H1 (cell line): ENCODE data around the gene SERPINH1. TPM values are rescaled to one million over a fixed set of nuclear protein-coding genes. Genes with fewer than 3 reads are reported as not detected.

Experiments
- CTCF ChIA-PET: fragments of 300-600 bp; sonication (Branson Sonifier 250); formaldehyde crosslinking; loops from one replicate; lab custom pipeline; 2021; ENCODE audit not compliant: partially characterized antibody; lab: Charles Lee
- POLR2A ChIA-PET: fragments of 300-600 bp; sonication (Branson Sonifier 250); formaldehyde crosslinking; loops from one replicate; lab custom pipeline; 2021; ENCODE audit warnings: inconsistent platforms; ENCODE audit not compliant: partially characterized antibody; lab: Charles Lee
- DNase-seq, 2 experiments: peaks; one replicate each; pipeline versions ENCODE4 v3.0.0 to v3.0.0-alpha.2; 2010 to 2022; ENCODE audit warnings: low spot score in 2 of 2, low read depth in 1 of 2, mixed read lengths in 1 of 2
- FAIRE-seq: peaks from 2 replicates; lab custom pipeline; 2011; peaks lifted over from hg19 to GRCh38; lab: Jason Lieb, UNC
- H2AFZ ChIP-seq: 2 replicates; pipeline ENCODE4 v1.8.1; 2012; ENCODE audit warnings: low read length, inconsistent platforms
- H2AK5ac ChIP-seq: 2 replicates; pipeline ENCODE4 v1.6.1; 2013; ENCODE audit warnings: low read depth, low read length
- H2BK120ac ChIP-seq: replicated peaks from 2 replicates; pipeline ENCODE3; 2013; ENCODE audit warnings: low read depth, low read length, inconsistent platforms
- H2BK12ac ChIP-seq: 2 replicates; pipeline ENCODE4 v1.6.1; 2013; ENCODE audit warnings: low read depth, low read length
- H2BK15ac ChIP-seq: 2 replicates; pipeline ENCODE4 v1.6.1; 2013; ENCODE audit warnings: low read length
- H2BK20ac ChIP-seq: 2 replicates; pipeline ENCODE4 v1.6.1; 2013; ENCODE audit warnings: low read length
- H2BK5ac ChIP-seq: 2 replicates; pipeline ENCODE4 v1.6.1; 2013; ENCODE audit warnings: low read depth, low read length
- H3K14ac ChIP-seq: 2 replicates; pipeline ENCODE4 v1.6.1; 2013; ENCODE audit warnings: inconsistent platforms; ENCODE audit not compliant: insufficient read length
- H3K18ac ChIP-seq: 2 replicates; pipeline ENCODE4 v1.6.1; 2013; ENCODE audit warnings: low read length; ENCODE audit errors: extremely low read depth
- H3K23ac ChIP-seq: 2 replicates; pipeline ENCODE4 v1.6.1; 2013; ENCODE audit warnings: inconsistent platforms; ENCODE audit not compliant: insufficient read length
- H3K23me2 ChIP-seq: 2 replicates; pipeline ENCODE4 v1.6.1; 2013; ENCODE audit warnings: low read depth, low read length
- H3K27ac ChIP-seq: 2 replicates; pipeline ENCODE4 v1.6.1; 2011; ENCODE audit warnings: low read depth, low read length, inconsistent platforms
- H3K27me3 ChIP-seq, 4 experiments: replicated peaks in 1 of 4; 1 replicate in 1 of 4; 2 replicates in 3 of 4; pipeline versions ENCODE4 v1.6.1 to v1.8.1; 2011 to 2013; ENCODE audit warnings: low read length in 3 of 4, mild to moderate bottlenecking in 3 of 4, inconsistent platforms in 2 of 4, mixed read lengths in 2 of 4, moderate library complexity in 1 of 4; ENCODE audit not compliant: control insufficient read depth in 3 of 4, insufficient read depth in 3 of 4; ENCODE audit errors: extremely low read depth in 1 of 4
- H3K36me3 ChIP-seq, 4 experiments: 2 replicates each; pipeline versions ENCODE4 v1.6.1 to v1.8.1; 2011 to 2013; ENCODE audit warnings: mild to moderate bottlenecking in 4 of 4, low read length in 3 of 4, moderate library complexity in 2 of 4, control low read depth in 1 of 4, inconsistent platforms in 1 of 4; ENCODE audit not compliant: insufficient read depth in 4 of 4, control insufficient read depth in 2 of 4
- H3K4ac ChIP-seq: replicated peaks from 2 replicates; pipeline ENCODE3; 2013; ENCODE audit warnings: low read length, low read depth, mixed read lengths, inconsistent platforms; ENCODE audit not compliant: insufficient read length
- H3K4me1 ChIP-seq, 4 experiments: replicated peaks in 1 of 4; 1 replicate in 1 of 4; 2 replicates in 3 of 4; pipeline versions ENCODE4 v1.6.1 to v1.8.1; 2011 to 2013; ENCODE audit warnings: low read length in 3 of 4, inconsistent platforms in 2 of 4, mixed read lengths in 1 of 4; ENCODE audit not compliant: insufficient read depth in 4 of 4, control insufficient read depth in 3 of 4
- H3K4me2 ChIP-seq, 2 experiments: 2 replicates each; pipeline versions ENCODE4 v1.6.1 to v1.8.1; 2011 to 2013; ENCODE audit warnings: low read depth in 2 of 2, low read length in 2 of 2, control low read depth in 1 of 2, inconsistent platforms in 1 of 2, mild to moderate bottlenecking in 1 of 2; ENCODE audit not compliant: insufficient read depth in 1 of 2
- H3K4me3 ChIP-seq, 4 experiments: fragments of 200-600, 300-600 bp in 1 of 4; sonication (generic), shearing (Covaris generic), sonication (Bioruptor Twin) in 1 of 4; 2 replicates each; pipeline versions ENCODE4 v1.5.1 to v1.8.1; 2011 to 2016; ENCODE audit warnings: low read length in 4 of 4, low read depth in 3 of 4, control low read depth in 2 of 4, inconsistent platforms in 2 of 4, mild to moderate bottlenecking in 2 of 4, mixed read lengths in 1 of 4, moderate library complexity in 1 of 4; ENCODE audit not compliant: insufficient read depth in 2 of 4; ENCODE audit errors: extremely low read depth in 1 of 4
- H3K56ac ChIP-seq: replicated peaks from 2 replicates; pipeline ENCODE3; 2013; ENCODE audit warnings: low read depth, mild to moderate bottlenecking, mixed read lengths, low read length, inconsistent platforms; ENCODE audit not compliant: insufficient read length
- H3K79me1 ChIP-seq: 2 replicates; pipeline ENCODE4 v1.6.1; 2013; ENCODE audit warnings: low read depth, low read length, control low read depth
- H3K79me2 ChIP-seq, 2 experiments: 2 replicates each; pipeline versions ENCODE4 v1.6.1 to v1.8.1; 2012 to 2013; ENCODE audit warnings: low read length in 2 of 2, mild to moderate bottlenecking in 2 of 2, inconsistent platforms in 1 of 2; ENCODE audit not compliant: insufficient read depth in 2 of 2, control insufficient read depth in 1 of 2
- H3K9ac ChIP-seq, 4 experiments: replicated peaks in 1 of 4; 1 replicate in 1 of 4; 2 replicates in 3 of 4; pipeline versions ENCODE4 v1.6.1 to v1.8.1; 2011 to 2013; ENCODE audit warnings: low read depth in 3 of 4, low read length in 3 of 4, control low read depth in 2 of 4, mild to moderate bottlenecking in 2 of 4, moderate library complexity in 2 of 4, inconsistent platforms in 1 of 4; ENCODE audit errors: extremely low read depth in 1 of 4
- H3K9me3 ChIP-seq, 2 experiments: 2 replicates each; pipeline versions ENCODE4 v1.6.1 to v1.8.1; 2012 to 2013; ENCODE audit warnings: mild to moderate bottlenecking in 2 of 2, moderate library complexity in 2 of 2, control low read depth in 1 of 2, inconsistent platforms in 1 of 2, low read depth in 1 of 2, low read length in 1 of 2, mixed read lengths in 1 of 2; ENCODE audit not compliant: insufficient read depth in 2 of 2
- H4K20me1 ChIP-seq, 2 experiments: replicated peaks in 1 of 2; 2 replicates each; pipeline versions ENCODE3 to v1.8.1; 2011 to 2013; ENCODE audit warnings: inconsistent platforms in 2 of 2, low read length in 2 of 2, mild to moderate bottlenecking in 1 of 2; ENCODE audit not compliant: insufficient read depth in 2 of 2, control insufficient read depth in 1 of 2
- H4K5ac ChIP-seq: 2 replicates; pipeline ENCODE4 v1.6.1; 2013; ENCODE audit warnings: low read length, low read depth, mixed read lengths, inconsistent platforms; ENCODE audit not compliant: insufficient read length
- H4K8ac ChIP-seq: 2 replicates; pipeline ENCODE4 v1.8.0; 2013; ENCODE audit warnings: mild to moderate bottlenecking, moderate library complexity, low read length, inconsistent platforms; ENCODE audit not compliant: insufficient read depth; ENCODE audit errors: extremely low read depth
- H4K91ac ChIP-seq: replicated peaks from 2 replicates; pipeline ENCODE3; 2013; ENCODE audit warnings: low read length, mixed read lengths, inconsistent platforms; ENCODE audit not compliant: insufficient read length
- BACH1 ChIP-seq: IDR thresholded peaks from 2 replicates; pipeline ENCODE4 v1.6.1; 2012; ENCODE audit warnings: low read length, improper control_type of control experiment
- BCL11A ChIP-seq, 2 experiments: IDR thresholded peaks; one replicate each; pipeline ENCODE4 v1.6.1; 2011; ENCODE audit warnings: low read depth in 2 of 2, low read length in 2 of 2, mild to moderate bottlenecking in 2 of 2
- RFX5 ChIP-seq: IDR thresholded peaks from 2 replicates; pipeline ENCODE4 v1.6.1; 2011; ENCODE audit warnings: low read depth, low read length, improper control_type of control experiment, borderline replicate concordance
- WGBS, 2 experiments: shearing (Covaris generic) in 1 of 2; methylation state at CpG; one replicate each; pipeline versions ENCODE4 v1.1.6 to v1.1.7; 2013 to 2015; ENCODE audit warnings: low lambda C conversion rate in 2 of 2, mixed read lengths in 2 of 2, inconsistent platforms in 1 of 2, low coverage in 1 of 2, missing lambda C conversion rate in 1 of 2; ENCODE audit not compliant: insufficient replicate concordance in 2 of 2, insufficient coverage in 1 of 2, insufficient read length in 1 of 2; ENCODE audit errors: extremely low coverage in 1 of 2, missing lambda C conversion rate in 1 of 2; 5-methylcytosine and 5-hydroxymethylcytosine counted together
- polyA plus RNA-seq, 7 experiments: library from polyadenylated mRNA; depleted of rRNA in 3 of 7; stranded (reverse) in 5 of 7; unstranded in 2 of 7; fragments of >200 nt in 5 of 7; fragments of 200-250 nt in 2 of 7; gene quantifications; 1 replicate in 5 of 7; 2 replicates in 1 of 7; 4 replicates in 1 of 7; pipeline versions ENCODE4 v1.2.1 to v1.2.3, GENCODE V29; 2011 to 2013; ENCODE audit warnings: missing spikeins in 2 of 7, mixed read lengths in 2 of 7
- total RNA-seq: library from RNA; stranded (reverse); fragmentation: NEBNext Ultra II Directional; extraction: Animal tissue kit (Norgen Biotek cat#: 25700); gene quantifications from 2 replicates; pipeline ENCODE4 v1.2.1, GENCODE V29; 2021

Gene SERPINH1
- total and polyA plus RNA-seq, 2 of the 8 experiments (the other 6 are each of a cell fraction or from before 2014, with no cell fraction given), result 420 to 621 TPM

DNA sequence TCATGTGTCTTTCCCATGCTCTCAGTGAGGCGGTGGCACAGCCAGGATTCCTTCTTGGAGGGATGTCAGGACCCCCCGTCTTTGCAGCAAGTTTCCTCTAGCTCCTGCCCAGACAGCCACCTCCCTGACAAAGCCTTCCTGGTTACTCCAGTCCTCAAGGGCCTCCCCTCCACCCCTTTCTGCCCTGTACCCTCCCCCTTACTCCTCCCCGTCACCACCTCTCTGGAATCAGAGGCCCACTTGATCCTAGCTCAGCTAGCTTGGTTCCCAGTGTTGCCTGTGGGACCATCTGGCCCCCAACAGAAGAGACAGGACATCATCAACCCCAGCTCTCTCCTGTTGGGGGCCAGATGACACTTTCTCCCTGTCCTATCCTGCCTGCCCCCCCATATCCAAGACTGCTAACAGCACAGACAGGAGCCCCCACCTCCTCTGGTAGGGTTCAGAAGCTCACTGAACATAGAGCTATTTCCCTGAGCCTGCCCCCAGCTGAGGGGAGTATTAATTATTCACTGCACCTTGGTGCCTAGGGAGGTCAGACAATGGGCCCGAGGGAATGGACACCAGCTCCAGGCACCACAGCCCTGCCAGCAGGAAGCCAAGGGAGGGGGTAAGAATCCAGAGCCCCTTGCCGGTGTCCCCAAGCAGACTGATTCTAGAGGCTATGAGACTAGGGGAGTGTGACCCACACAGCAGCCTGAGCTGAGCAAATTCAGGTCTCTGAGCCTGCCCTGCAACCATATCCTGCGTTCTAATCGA lies 39.6 kb upstream of the SERPINH1 start:
- POLR2A ChIA-PET, result interaction anchor here (0.8 to 1.0 kb wide), 2 partner anchors 9 to 97 kb away, joined by 3 read pairs; no protein-coding TSS in a partner anchor
- FAIRE-seq, result no peak
- Histone ChIP-seq H2AK5ac (no peak overlapping the region; the same call in 1 of the 2 replicates), H3K9me3 (no peaks in the 10 kb centered on the region), H4K8ac (no peak overlapping the region), H3K4me3 (no peak overlapping the region), H3K27me3 (peaks cover 14 to 35% (median 19%) of the 10 kb centered on the region in 4 experiments; a peak in 6 of 7 replicates), H3K56ac (no peak overlapping the region), H3K18ac (no peak overlapping the region), H3K36me3 (no peaks in the 10 kb centered on the region), H3K79me1 (no peaks in the 10 kb centered on the region), H4K91ac (peak overlapping the region; percentile 67), H2AFZ (no peak overlapping the region), H3K4me2 (no peak overlapping the region), H2BK5ac (no peak overlapping the region), H3K79me2 (no peaks in the 10 kb centered on the region), H2BK12ac (no peak overlapping the region), H3K23me2 (peaks cover 9% of the 10 kb centered on the region; the same call in 1 of the 2 replicates), H3K9ac (no peak overlapping the region), H3K27ac (no peak overlapping the region), H3K23ac (no peak overlapping the region), H3K4me1 (peaks cover 0 to 9% (median 1%) of the 10 kb centered on the region in 4 experiments; a peak in 2 of 7 replicates), H2BK15ac (0 out of 2 replicates have a peak overlapping the region, but pooled peaks have one; percentile 46), H3K4ac (no peak overlapping the region), H2BK120ac (no peak overlapping the region), H4K5ac (no peak overlapping the region), H4K20me1 (no peaks in the 10 kb centered on the region), H3K14ac (no peak overlapping the region), H2BK20ac (no peak overlapping the region)
- DNase-seq, result no peak
- no peak for TF ChIP-seq BCL11A (IDR thresholded peaks at IDR 0.05; ENCODE audit: low read depth in 2 of 2, low read length in 2 of 2)
- TF ChIP-seq RFX5, result no peak
- TF ChIP-seq BACH1, result no peak
- WGBS, 2 experiments, result 81% methylated on average over 7 of the region's 7 CpGs; no CpG with 5 or more reads in 1 of the 2 experiments
- CTCF ChIA-PET, result interaction anchor here (0.6 to 27.2 kb wide), 20 partner anchors 8 to 135 kb away, joined by 3 to 603 read pairs (median 4); no protein-coding TSS in a partner anchor
